Ascending aorta (tissue), 2 donors: ENCODE results near the gene IWS1. TPM values are rescaled to one million over a fixed set of nuclear protein-coding genes. Genes with fewer than 3 reads are reported as not detected.

Experiments used
- DNase-seq, 2 donors: peaks; one replicate each; pipeline ENCODE4 v3.0.0-alpha.2; 2019; ENCODE audit warnings: low spot score in 2 of 2
- H3K27ac ChIP-seq, 2 donors: fragments of 200-600 bp; sonication (generic); one replicate each; pipeline ENCODE4 v1.5.1; 2016 to 2017; ENCODE audit warnings: mild to moderate bottlenecking in 1 of 2
- H3K27me3 ChIP-seq: fragments of 200-600 bp; sonication (generic); one replicate; pipeline ENCODE4 v1.5.1; 2017
- H3K36me3 ChIP-seq, 2 donors: fragments of 200-600 bp; sonication (generic); one replicate each; pipeline ENCODE4 v1.5.1; 2016
- H3K4me1 ChIP-seq, 2 donors: fragments of 200-600 bp; sonication (generic); one replicate each; pipeline ENCODE4 v1.5.1; 2016 to 2017; ENCODE audit warnings: mild to moderate bottlenecking in 1 of 2
- H3K4me3 ChIP-seq, 2 donors: fragments of 200-600 bp; sonication (generic); one replicate each; pipeline ENCODE4 v1.5.1; 2016 to 2017; ENCODE audit warnings: mild to moderate bottlenecking in 1 of 2
- H3K9me3 ChIP-seq, 2 donors: fragments of 200-600 bp; sonication (generic); one replicate each; pipeline ENCODE4 v1.5.1; 2016
- CTCF ChIP-seq, 3 experiments: fragments of 200-600 bp in 2 of 3; fragments of 450-650 bp in 1 of 3; sonication (generic) in 2 of 3; IDR thresholded peaks; one replicate each; pipeline ENCODE4 v1.5.1; 2016 to 2019; ENCODE audit warnings: antibody characterized with exemption in 3 of 3, mild to moderate bottlenecking in 1 of 3, moderate library complexity in 1 of 3
- intact Hi-C: fragments of 100-400 bp; cut with DNase I; formaldehyde crosslinking; loops from one replicate; pipeline ENCODE4 v1.15.1; 2023
- total RNA-seq: library from RNA; depleted of rRNA; stranded (reverse); fragments of >200 nt; gene quantifications from one replicate; pipeline ENCODE4 v1.1.0, GENCODE V29; 2016

Gene IWS1
- total RNA-seq, result 54.6 TPM

DNA sequence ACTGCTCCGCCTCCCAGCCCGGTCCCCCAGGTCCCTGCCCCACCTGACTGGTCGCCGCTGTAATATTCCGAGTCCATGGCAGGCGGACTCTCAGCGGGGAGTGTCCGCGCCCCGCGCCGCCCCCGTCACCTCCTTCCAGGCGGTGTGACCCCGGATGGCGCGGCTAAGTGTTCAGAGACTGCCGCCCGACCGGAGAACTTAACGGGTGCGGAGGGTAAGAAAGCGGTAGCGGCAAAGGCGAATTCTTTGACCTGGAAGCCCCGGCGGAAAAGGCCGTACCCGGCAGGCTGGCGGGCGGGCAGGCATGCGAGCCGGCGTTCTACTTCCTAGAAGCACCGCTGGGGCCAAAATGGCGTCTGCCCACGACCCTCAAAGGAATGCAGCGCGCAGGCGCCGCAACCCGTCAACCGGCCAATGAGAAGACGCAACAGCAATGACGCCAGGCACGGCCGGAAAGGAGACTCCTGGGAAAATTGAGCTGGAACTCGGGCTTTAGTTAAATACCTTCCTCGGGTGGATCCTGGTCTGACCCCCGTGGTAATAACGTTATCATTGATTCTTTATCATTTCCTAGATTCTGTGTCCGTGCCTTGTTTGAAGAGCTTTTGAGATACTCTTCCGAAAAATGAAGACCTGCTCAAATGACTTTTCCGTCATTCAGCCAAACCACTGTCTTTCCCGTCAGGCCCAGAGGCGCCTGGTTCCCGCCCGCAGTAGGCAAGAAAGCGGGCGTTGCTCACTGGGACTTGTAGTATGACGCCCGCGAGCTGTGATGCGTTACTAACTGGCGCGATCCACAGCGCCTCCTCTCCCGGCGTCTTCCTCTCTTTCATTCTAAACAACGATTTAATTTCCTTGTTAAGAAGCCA lies at the start of gene IWS1:
TSS of gene IWS1 (minus strand) at position 358 of the 869 bp plus-strand sequence. CDS start at position 77, 281 bp downstream.
- DNase-seq, result peak; percentile 83 to 98
- H3K9me3 ChIP-seq, result no peaks in the 10 kb centered on the region
- intact Hi-C loops, result loop anchor here (1.0 to 10.0 kb wide), 8 partner anchors 18 to 358 kb away; partner anchors contain the start of genes AMMECR1L and SFT2D3

DNA sequence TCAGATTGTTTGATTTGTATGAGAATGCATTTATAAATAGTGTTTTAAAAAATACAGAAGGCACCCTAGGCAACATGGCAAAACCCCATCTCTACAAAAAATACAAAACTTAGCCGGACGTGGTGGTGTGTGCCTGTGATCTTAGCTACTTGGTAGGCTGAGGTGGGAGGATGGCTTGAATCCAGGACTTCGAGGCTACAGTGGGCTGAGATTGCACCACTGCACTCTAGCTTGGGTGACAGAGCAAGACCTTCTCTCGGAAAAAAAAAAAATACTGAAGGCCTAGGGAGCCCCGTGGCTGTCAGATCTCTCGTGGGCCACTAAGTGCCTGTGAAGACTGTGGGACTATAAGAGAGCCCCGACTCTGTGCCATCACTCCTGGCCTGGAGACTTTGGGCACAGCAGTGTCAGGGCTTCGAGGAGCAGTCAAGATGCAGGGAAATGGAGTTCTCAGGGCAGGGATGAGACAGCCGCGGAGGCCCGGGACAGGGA lies 49.7 kb upstream of the IWS1 start:
- Histone ChIP-seq H3K36me3 (no peaks in the 10 kb centered on the region), H3K27me3 (no peaks in the 10 kb centered on the region), H3K9me3 (no peaks in the 10 kb centered on the region), H3K27ac (peak overlapping the region; percentile 27 to 49), H3K4me1 (peaks cover 6 to 16% of the 10 kb centered on the region in 2 donors), H3K4me3 (peak overlapping the region in 1 of 2 donors; percentile 11)
- intact Hi-C loops, result loop anchor here (1.0 to 5.0 kb wide), 2 partner anchors 50 to 61 kb away; partner anchors contain the start of gene IWS1
- DNase-seq, result no peak
- no peak for TF ChIP-seq CTCF (IDR thresholded peaks at IDR 0.05)

More for the DNA sequence above, at the start of gene IWS1:
- Histone ChIP-seq H3K36me3 (peaks cover 0 to 15% of the 10 kb centered on the region in 2 donors), H3K4me3 (peak within 1 kb of the TSS; percentile 84 to 86), H3K4me1 (peaks cover 0 to 10% of the 10 kb centered on the region in 2 donors), H3K27me3 (no peaks in the 10 kb centered on the region), H3K27ac (peak within 1 kb of the TSS; percentile 84 to 95)
- peak; percentile 21 to 54 (median 27) for TF ChIP-seq CTCF (IDR thresholded peaks at IDR 0.05)

- Histone ChIP-seq H3K4me1 (peaks cover 6 to 23% of the 10 kb centered on the region in 2 donors), H3K27me3 (no peaks in the 10 kb centered on the region), H3K9me3 (no peaks in the 10 kb centered on the region), H3K36me3 (no peaks in the 10 kb centered on the region), H3K27ac (no peak overlapping the region), H3K4me3 (no peak overlapping the region)
- intact Hi-C loops, result loop anchor here (5.0 kb wide), 1 partner anchor 62 kb away; no protein-coding TSS in a partner anchor
- DNase-seq, result no peak
- TF ChIP-seq CTCF (IDR thresholded peaks at IDR 0.05), result no peak
Measured at GRCh38 chr2:127575185-127575765, 49.0 kb upstream of the IWS1 start.

DNA sequence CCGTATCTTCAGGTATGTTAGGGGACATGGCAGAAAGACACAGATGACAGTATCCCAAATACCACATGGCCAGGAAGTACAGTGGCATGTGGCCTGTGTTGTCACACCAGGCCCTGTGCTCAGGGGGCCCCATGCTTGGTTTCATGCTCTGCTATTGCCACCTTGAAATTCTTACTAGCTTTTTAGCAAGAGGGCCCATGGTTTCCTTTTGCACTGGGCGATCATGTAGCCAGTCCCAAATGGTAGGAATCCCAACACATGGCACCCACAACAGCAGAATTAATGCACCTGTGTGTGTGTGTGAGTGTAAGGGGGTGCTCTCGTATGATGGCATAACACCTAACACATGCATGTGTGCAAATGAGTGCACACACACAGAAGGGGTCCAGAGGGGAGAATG lies 48.4 kb upstream of the IWS1 start:
- Histone ChIP-seq H3K9me3 (no peaks in the 10 kb centered on the region), H3K4me1 (peaks cover 7 to 29% of the 10 kb centered on the region in 2 donors), H3K4me3 (no peak overlapping the region), H3K27ac (no peak overlapping the region), H3K36me3 (no peaks in the 10 kb centered on the region), H3K27me3 (no peaks in the 10 kb centered on the region)
- DNase-seq, result peak in 1 of 2 donors; percentile 15
- TF ChIP-seq CTCF (IDR thresholded peaks at IDR 0.05), result no peak
- intact Hi-C loops, result loop anchor here (5.0 kb wide), 1 partner anchor 63 kb away; no protein-coding TSS in a partner anchor

DNA sequence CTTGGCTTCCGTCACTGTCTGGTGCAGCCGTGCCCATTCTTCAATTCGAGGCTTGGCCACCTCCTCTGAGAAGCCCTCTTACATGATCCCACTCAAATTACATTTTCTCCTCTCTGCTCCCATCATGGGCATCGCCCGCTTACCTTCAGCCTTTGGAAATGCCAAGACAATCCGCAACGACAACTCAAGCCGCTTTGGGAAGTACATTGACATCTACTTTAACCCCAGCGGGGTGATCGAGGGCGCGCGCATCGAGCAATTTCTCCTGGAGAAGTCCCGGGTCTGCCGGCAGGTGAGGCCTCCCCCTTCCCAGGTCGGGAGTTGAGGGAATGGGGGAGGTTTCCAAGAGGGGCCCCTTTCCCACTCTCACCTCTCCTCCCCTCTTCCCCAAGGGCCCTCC lies 47.5 kb upstream of the IWS1 start:
- Histone ChIP-seq H3K4me3 (no peak overlapping the region), H3K4me1 (peaks cover 13 to 38% of the 10 kb centered on the region in 2 donors), H3K27ac (no peak overlapping the region), H3K36me3 (no peaks in the 10 kb centered on the region), H3K9me3 (no peaks in the 10 kb centered on the region), H3K27me3 (no peaks in the 10 kb centered on the region)
- intact Hi-C loops, result no loop called here
- peak in 1 of 2 donors; percentile 56 for DNase-seq
- TF ChIP-seq CTCF (IDR thresholded peaks at IDR 0.05), result no peak
